ENCODE data around the gene SENP5.
A peak's percentile ranks its signal among the peaks of the same experiment; 100 is the strongest.

SENP5 gene

DNA sequence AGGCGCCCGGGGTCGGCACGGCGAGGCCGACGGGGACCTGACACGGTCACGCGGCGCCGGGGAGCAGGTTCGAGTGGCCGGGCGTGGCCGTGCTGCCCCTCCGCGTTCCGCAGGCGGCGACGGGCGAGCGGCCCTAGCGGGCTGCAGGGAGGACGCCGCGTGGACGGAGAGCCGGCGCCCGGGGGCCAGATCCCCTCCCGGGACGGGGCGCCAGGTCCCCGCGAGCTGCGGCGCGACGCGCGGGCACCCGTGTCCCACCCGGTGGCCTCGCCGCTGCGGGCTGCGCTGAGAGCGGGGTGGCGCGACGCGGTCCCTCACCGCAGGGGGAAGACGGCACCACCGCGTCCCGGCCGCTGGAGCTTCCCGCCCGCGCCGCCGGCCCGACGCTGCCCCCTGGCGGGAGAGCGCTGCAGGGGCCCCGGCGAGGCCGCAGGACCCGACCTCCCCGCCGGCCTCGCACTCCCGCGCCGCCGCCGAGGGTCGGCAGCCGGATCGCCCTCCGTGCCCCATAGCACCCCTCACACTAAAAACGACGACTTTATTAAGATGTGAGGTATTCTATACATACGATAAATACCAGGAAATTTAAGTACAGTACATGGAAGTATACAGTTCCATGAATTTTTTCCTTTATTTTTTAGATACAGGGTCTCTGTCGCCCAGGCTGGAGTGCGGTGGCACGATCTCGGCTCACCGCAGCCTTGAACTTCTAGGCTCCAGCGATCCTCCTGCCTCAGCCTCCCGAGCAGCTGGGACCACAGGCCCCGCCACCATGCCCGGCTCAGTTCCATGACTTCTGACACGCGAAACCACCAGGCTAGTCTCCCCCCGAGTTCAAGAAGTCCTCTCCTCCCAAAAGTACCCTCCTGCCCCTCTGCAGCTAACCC, 102.2 kb downstream of the SENP5 start:
- DNase-seq = peak; percentile 82

DNA sequence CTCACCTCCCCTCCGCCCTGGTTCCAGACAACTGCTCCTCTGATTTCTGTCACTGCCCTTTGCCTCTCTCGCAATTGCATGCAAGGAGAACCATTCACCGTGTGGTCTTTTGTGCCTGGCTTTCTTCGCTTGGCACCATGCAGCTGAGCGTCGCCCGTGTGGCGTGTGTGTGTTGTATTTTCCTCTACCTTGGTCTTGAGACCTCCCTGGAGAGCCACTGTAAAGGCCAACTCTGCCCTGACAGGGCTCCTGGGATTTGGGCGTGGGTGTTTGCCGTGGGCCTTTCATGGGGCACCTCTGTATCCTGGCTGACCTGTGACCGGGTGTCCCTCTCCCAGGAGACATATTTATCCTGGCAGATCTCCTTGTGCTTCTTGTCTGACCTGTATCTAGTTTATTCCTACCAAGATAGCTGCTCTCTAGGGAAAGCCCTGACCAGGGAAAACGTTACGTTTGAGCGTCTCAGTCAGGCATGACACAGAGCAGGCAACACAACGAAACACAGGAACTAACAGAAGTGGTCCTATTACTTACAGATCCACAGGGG, 102.9 kb downstream of the SENP5 start:
- no peak for DNase-seq

DNA sequence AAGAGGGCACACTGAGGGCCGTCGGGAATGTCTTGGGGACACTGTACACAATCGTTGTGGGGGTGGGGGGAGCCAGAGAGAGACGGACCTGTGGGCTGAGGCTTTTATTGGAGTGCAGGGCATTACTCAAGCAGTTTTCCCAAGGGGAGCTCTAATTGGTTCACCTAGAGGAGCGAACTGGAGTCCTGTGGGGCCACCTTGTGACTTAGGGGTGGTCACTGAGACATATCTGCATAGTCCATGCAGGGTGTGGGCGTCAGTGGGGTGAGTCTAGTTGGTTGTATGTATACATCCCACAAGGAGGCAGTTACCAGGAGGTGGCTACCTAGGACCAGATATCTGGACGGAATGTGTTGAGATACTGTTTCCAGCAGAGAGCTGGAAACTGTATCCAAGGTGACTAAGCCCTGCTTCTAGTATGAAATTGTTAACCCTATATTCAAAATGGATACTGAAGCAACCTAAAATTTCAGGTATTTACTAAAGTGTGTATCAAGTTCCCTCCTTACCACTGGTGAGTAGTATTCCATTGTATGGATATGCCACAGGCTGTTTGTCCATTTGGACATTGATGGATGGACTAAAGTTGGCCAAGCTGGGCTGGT, 103.5 kb downstream of the SENP5 start:
- DNase-seq = no peak

DNA sequence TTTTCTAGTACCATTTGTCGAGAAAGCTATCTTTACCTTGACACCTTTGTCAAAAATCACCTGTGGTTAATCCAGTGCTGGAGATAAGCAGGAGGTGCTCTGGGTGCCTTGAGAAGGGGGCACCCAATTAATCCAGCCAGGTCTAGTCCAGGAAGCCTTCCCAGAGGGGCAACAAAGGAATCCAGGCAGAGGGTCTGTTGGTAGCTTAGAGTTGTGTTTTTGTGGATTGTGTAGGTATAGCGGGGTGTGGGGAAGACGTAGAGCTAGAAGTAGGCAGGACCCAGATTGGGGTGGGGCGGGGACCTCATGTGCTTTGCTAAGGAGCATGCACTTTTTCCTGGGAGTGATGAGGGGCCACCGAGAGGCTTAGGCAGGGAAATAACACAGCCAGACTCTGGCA, 106.9 kb downstream of the SENP5 start:
- no peak for DNase-seq

DNA sequence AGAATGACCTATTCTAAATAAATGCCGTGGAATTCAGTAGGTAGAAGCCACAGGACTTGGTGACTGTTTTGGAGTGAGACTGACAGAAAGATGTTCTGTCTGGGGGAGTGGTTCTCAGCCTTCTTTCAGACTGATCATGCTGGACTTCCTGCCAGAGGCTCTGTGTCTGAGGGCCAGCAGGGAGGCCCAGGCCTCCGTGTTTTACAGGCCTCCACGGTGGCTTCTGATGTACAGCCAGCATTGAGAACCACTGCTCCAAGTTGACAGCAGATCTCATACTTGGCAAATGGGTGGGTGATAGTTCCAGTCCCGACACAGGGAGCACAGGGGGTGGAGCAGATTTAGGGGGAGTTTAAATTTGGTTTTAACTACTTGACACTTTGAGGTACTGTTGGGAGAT, 107.6 kb downstream of the SENP5 start:
- DNase-seq = no peak

DNA sequence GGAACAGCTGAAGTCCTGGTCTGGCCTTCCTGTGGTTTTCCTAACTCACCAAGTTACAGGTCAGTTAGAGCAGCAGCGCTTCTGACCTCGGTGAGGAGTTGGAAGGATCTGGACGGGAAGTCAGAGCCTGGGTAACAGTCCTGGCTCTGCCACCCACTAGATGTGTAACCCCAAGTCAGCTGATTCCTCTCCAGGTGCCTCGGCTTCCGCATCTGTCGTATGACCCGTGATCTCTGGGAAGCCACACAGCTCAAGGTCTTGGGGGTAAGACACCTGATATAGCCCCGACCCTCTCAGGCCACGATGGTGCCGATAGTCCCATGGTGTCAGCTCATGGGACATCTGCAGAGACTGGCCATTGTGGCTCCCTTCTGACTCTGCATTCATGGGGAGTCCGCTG, 109.2 kb downstream of the SENP5 start:
- DNase-seq = no peak

DNA sequence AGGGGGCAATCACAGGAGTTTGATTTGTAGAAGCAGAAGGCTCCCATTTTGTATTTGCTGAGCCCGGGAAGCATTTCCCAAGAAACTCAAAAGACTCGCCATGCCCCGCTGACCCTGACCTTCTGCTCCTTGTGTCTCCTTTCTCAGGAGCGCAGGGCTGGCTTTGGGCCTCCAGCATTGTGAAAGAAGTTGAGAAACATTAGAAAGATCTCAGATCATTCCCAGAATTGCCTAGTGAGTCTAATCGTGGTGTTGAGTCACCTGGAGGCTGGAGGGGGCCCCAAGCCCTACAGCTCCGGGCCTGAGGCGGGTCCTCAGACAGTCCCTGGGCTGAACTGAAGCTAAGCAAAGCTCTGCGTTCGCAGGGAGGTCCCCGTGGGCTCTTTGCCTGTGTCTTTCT, 111.8 kb downstream of the SENP5 start:
- DNase-seq = no peak

DNA sequence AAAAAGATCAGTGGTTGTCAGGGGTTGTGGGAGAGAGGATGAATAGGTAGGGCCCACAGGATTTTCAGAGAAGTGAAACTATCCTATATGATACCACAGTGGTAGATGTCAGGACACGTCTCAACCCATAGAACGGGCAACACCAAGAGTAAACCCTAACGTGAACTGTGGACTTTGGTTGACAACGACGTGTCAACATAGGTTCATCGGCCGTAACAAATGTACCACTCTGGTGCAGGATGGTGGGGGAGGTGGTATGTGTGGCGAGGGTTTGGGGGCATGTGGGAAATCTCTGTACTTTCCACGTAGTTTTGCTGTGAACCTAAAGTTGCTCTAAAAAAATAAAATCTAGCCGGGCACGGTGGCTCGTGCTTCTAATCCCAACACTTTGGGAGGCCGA, 113.9 kb downstream of the SENP5 start:
- no peak for DNase-seq

DNA sequence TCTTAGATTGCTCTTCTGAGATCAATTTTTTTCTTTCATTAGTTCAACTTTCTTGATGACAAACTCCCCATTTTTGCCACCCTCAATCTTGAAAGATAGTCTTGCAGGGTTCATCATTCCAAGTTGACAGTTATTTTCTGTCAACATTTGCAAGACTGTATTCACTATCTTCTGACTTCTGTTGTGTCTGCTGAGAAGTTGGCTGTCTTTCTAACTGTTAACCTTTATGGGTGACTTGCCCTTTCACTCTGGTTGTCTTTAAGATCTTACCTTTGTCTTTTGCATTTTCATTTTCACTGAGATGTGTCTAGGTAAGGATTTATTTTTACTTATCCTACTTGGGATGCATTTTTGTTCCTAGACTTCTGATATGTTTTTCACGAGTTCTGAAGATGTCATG, 115.5 kb downstream of the SENP5 start:
- no peak for DNase-seq
